Astrocyte (in vitro differentiated cells and primary cell): Measurements from ENCODE around the gene ATXN7L1. TPM values are rescaled to one million over a fixed set of nuclear protein-coding genes. Genes with fewer than 3 reads are reported as not detected.

Source experiments
- DNase-seq: peaks from one replicate; pipeline ENCODE4 v3.0.0-alpha.2; 2010; ENCODE audit warnings: low read depth
- FAIRE-seq: peaks from 2 replicates; lab custom pipeline; 2011; peaks lifted over from hg19 to GRCh38; lab: Jason Lieb, UNC
- H2AFZ ChIP-seq: 2 replicates; pipeline ENCODE4 v1.6.0; 2012; ENCODE audit warnings: low read depth, low read length, inconsistent platforms
- H3K27ac ChIP-seq: 2 replicates; pipeline ENCODE4 v1.5.1; 2011; ENCODE audit warnings: low read depth, low read length, inconsistent platforms
- H3K27me3 ChIP-seq: 2 replicates; pipeline ENCODE4 v1.6.0; 2011; ENCODE audit warnings: low read length, inconsistent platforms; ENCODE audit not compliant: insufficient read depth
- H3K36me3 ChIP-seq: 2 replicates; pipeline ENCODE4 v1.5.1; 2011; ENCODE audit warnings: low read length, inconsistent platforms; ENCODE audit not compliant: insufficient read depth
- H3K4me1 ChIP-seq: 2 replicates; pipeline ENCODE4 v1.5.1; 2011; ENCODE audit warnings: low read length, inconsistent platforms; ENCODE audit not compliant: insufficient read depth
- H3K4me2 ChIP-seq: 2 replicates; pipeline ENCODE4 v1.6.0; 2012; ENCODE audit warnings: low read length, inconsistent platforms
- H3K4me3 ChIP-seq: 2 replicates; pipeline ENCODE4 v1.5.1; 2011; ENCODE audit warnings: low read depth, mild to moderate bottlenecking, low read length, inconsistent platforms; ENCODE audit not compliant: insufficient read depth
- H3K79me2 ChIP-seq: 2 replicates; pipeline ENCODE4 v1.6.0; 2012; ENCODE audit warnings: mild to moderate bottlenecking, low read length, inconsistent platforms; ENCODE audit not compliant: insufficient read depth
- H3K9ac ChIP-seq: 2 replicates; pipeline ENCODE4 v1.6.0; 2012; ENCODE audit warnings: mild to moderate bottlenecking, low read length, inconsistent platforms
- H3K9me3 ChIP-seq: 2 replicates; pipeline ENCODE4 v1.5.1; 2012; ENCODE audit warnings: low read depth, mild to moderate bottlenecking, low read length, inconsistent platforms; ENCODE audit not compliant: insufficient read depth
- H4K20me1 ChIP-seq: 2 replicates; pipeline ENCODE4 v1.6.0; 2012; ENCODE audit warnings: low read length, inconsistent platforms; ENCODE audit not compliant: insufficient read depth
- H3K27ac Mint-ChIP-seq: one replicate; pipeline ENCODE4 v1.8.0; 2021; ENCODE audit warnings: mild to moderate bottlenecking, mixed read lengths; ENCODE audit not compliant: unreplicated experiment
- H3K27me3 Mint-ChIP-seq: one replicate; pipeline ENCODE4 v1.8.0; 2021; ENCODE audit warnings: low read depth, mixed read lengths; ENCODE audit not compliant: unreplicated experiment
- H3K36me3 Mint-ChIP-seq: one replicate; pipeline ENCODE4 v1.8.0; 2021; ENCODE audit warnings: low read depth, mixed read lengths; ENCODE audit not compliant: unreplicated experiment
- H3K4me1 Mint-ChIP-seq: one replicate; pipeline ENCODE4 v1.8.0; 2021; ENCODE audit warnings: low read depth, mixed read lengths; ENCODE audit not compliant: unreplicated experiment
- H3K4me3 Mint-ChIP-seq: one replicate; pipeline ENCODE4 v1.8.0; 2021; ENCODE audit warnings: mild to moderate bottlenecking, moderate library complexity, mixed read lengths; ENCODE audit not compliant: unreplicated experiment
- H3K9me3 Mint-ChIP-seq: one replicate; pipeline ENCODE4 v1.8.0; 2021; ENCODE audit warnings: mild to moderate bottlenecking, mixed read lengths; ENCODE audit not compliant: unreplicated experiment
- EZH2 ChIP-seq: IDR thresholded peaks from 2 replicates; pipeline ENCODE4 v1.6.1; 2012; ENCODE audit warnings: mild to moderate bottlenecking, low read length, inconsistent platforms; ENCODE audit not compliant: insufficient read depth
- total RNA-seq: library from RNA; stranded (reverse); gene quantifications from 2 replicates; pipeline ENCODE4 v1.2.1, GENCODE V29; 2021
- TF ChIP-seq, protein P1 (sequence below): IDR thresholded peaks from 2 replicates; pipeline ENCODE4 v1.5.1; 2011; ENCODE audit warnings: low read depth, mild to moderate bottlenecking, inconsistent platforms, low read length, moderate library complexity; ENCODE audit not compliant: insufficient read depth

Gene ATXN7L1
- total RNA-seq, 1 donor from 2014 or later = 7.6 TPM

DNA sequence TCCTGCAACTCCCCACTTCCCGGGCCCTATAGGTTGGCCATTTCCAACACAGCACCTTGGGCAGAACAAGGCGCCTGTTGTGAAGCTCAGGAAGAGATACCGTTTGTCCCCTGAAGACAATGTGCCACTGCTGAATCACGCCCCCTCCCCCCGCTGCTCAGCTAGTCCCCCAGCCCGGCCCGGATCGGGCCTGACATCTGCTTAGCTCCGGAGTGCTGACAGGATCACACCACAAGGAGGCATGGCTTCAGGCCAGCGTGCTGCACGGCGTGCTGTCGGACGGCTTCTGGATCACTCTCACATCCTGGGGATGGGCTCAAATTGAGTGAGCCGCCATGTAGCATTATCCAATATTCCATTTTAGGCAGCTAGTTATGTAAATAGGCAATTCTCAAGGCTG is 233.0 kb downstream of the ATXN7L1 start:
- H3K4me1 ChIP-seq = peaks cover 4% of the 10 kb centered on the region
- Mint-ChIP-seq H3K36me3 (peaks cover 4% of the 10 kb centered on the region), H3K27ac (no peak overlapping the region), H3K4me3 (no peak overlapping the region), H3K9me3 (no peaks in the 10 kb centered on the region), H3K4me1 (peaks cover 20% of the 10 kb centered on the region), H3K27me3 (no peaks in the 10 kb centered on the region)
- H3K36me3 ChIP-seq = no peaks in the 10 kb centered on the region
- no peak for DNase-seq
- H2AFZ ChIP-seq = no peak overlapping the region
- no peaks in the 10 kb centered on the region for H3K79me2 ChIP-seq
- H3K9ac ChIP-seq = no peak overlapping the region
- H4K20me1 ChIP-seq = peaks cover 6% of the 10 kb centered on the region
- no peak overlapping the region for H3K27ac ChIP-seq
- H3K4me2 ChIP-seq = no peak overlapping the region
- H3K9me3 ChIP-seq = no peaks in the 10 kb centered on the region
- FAIRE-seq = no peak
- no peak overlapping the region for H3K4me3 ChIP-seq
- TF ChIP-seq EZH2 = no peak
- TF ChIP-seq, protein P1, sequence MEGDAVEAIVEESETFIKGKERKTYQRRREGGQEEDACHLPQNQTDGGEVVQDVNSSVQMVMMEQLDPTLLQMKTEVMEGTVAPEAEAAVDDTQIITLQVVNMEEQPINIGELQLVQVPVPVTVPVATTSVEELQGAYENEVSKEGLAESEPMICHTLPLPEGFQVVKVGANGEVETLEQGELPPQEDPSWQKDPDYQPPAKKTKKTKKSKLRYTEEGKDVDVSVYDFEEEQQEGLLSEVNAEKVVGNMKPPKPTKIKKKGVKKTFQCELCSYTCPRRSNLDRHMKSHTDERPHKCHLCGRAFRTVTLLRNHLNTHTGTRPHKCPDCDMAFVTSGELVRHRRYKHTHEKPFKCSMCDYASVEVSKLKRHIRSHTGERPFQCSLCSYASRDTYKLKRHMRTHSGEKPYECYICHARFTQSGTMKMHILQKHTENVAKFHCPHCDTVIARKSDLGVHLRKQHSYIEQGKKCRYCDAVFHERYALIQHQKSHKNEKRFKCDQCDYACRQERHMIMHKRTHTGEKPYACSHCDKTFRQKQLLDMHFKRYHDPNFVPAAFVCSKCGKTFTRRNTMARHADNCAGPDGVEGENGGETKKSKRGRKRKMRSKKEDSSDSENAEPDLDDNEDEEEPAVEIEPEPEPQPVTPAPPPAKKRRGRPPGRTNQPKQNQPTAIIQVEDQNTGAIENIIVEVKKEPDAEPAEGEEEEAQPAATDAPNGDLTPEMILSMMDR = no peak
- peaks cover 4% of the 10 kb centered on the region for H3K27me3 ChIP-seq

DNA sequence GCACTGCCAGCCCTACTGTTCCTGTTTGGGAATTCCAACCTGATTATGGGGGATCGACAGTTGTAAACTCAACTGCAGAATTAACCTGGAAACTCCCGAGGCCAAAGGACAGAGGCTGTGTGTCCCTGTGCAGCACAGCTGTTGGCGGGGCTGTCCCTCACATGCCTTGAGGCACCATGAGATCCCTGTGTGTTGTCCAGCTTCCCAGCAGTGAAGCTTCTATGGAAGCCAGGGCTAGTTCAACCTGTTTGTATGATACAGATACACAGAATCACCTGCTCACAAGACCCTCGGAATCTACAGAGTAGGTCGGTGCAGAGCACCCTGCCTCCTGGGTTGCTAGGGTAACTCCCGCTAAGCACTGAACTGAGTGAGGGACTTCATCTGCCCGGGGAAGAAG is 234.1 kb downstream of the ATXN7L1 start:
- Mint-ChIP-seq H3K9me3 (no peaks in the 10 kb centered on the region), H3K27me3 (no peaks in the 10 kb centered on the region), H3K36me3 (peaks cover 6% of the 10 kb centered on the region), H3K27ac (no peak overlapping the region), H3K4me1 (peaks cover 17% of the 10 kb centered on the region), H3K4me3 (no peak overlapping the region)
- H3K27ac ChIP-seq = no peak overlapping the region
- no peaks in the 10 kb centered on the region for H3K79me2 ChIP-seq
- H3K36me3 ChIP-seq = no peaks in the 10 kb centered on the region
- H3K4me1 ChIP-seq = peaks cover 4% of the 10 kb centered on the region
- H3K4me3 ChIP-seq = no peak overlapping the region
- no peak for FAIRE-seq
- TF ChIP-seq EZH2 = no peak
- TF ChIP-seq, protein P1 = no peak
- peaks cover 6% of the 10 kb centered on the region for H4K20me1 ChIP-seq
- no peak overlapping the region for H3K9ac ChIP-seq
- H3K9me3 ChIP-seq = no peaks in the 10 kb centered on the region
- peaks cover 4% of the 10 kb centered on the region for H3K27me3 ChIP-seq
- no peak overlapping the region for H2AFZ ChIP-seq
- H3K4me2 ChIP-seq = no peak overlapping the region
- no peak for DNase-seq

DNA sequence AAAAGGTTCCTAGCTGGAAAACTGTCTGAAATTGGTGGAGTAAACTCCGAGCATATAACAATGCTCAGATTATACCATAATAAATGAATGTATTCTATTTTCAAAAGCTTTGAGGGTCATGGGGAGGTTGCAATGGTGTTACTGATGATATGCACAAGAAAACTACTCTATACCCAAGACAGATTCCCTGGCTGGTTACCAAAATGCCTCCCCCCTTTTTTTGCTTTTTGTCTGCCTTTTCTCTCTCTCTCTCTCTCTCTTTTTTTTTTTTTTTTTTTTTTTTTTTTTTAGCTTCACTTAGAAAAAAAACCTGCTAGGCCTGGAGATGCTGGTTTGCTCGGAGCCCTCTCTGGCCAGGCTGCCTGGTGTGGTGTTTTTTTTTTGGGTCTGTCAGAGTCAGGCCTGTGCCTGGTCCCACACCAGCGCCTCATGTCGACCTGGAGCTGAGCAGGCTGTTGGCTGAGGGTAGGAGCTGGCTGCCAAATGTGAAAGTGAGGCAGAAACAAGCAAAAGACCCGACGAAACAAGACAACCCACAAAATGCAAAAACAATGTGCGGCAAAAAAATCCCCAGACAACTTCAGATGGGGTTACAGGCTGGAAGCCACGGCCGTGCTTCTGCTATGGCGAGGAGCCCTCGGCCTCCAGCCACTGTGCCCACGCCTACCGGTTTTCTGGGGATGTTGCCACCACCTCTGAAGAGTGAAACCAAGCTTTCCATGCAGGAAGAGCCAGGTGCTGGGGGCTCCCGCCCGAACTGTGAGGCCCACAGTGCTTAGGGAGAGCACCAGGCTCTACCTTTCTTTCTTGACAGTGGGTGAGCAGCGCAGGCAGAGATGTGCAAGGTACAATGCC is 235.2 kb downstream of the ATXN7L1 start:
- Histone ChIP-seq H3K36me3 (peaks cover 4% of the 10 kb centered on the region), H3K27me3 (peaks cover 4% of the 10 kb centered on the region), H3K4me3 (no peak overlapping the region), H3K79me2 (no peaks in the 10 kb centered on the region), H2AFZ (no peak overlapping the region), H4K20me1 (peaks cover 6% of the 10 kb centered on the region), H3K9me3 (no peaks in the 10 kb centered on the region), H3K4me2 (no peak overlapping the region), H3K27ac (no peak overlapping the region), H3K4me1 (peaks cover 4% of the 10 kb centered on the region), H3K9ac (no peak overlapping the region)
- Mint-ChIP-seq H3K4me1 (peaks cover 17% of the 10 kb centered on the region), H3K27ac (no peak overlapping the region), H3K36me3 (peaks cover 10% of the 10 kb centered on the region), H3K4me3 (no peak overlapping the region), H3K27me3 (no peaks in the 10 kb centered on the region), H3K9me3 (no peaks in the 10 kb centered on the region)
- FAIRE-seq (no peak), DNase-seq (no peak)
- TF ChIP-seq EZH2 = no peak
- TF ChIP-seq, protein P1 = no peak
